HG02852 (cell line): ENCODE results near the gene CNTROB.
"Not testable (repeated sequence)": the region's sequence is repeated elsewhere in the genome, so short reads cannot be mapped to it uniquely, and the experiment has no call there.

Experiments
- ATAC-seq: cut with Tn5 transposase; IDR thresholded peaks from one replicate; pipeline ENCODE4 v1.9.1; 2021; ENCODE audit warnings: mild to moderate bottlenecking, moderate library complexity; ENCODE audit not compliant: unreplicated experiment

Gene CNTROB

GRCh38 chr17:7940743-7941142 is 8.7 kb downstream of the CNTROB start:
- no peak for ATAC-seq

- ATAC-seq = no peak
Observed at GRCh38 chr17:7943291-7943690, 11.3 kb downstream of the CNTROB start.

GRCh38 chr17:7944326-7944725 is 12.3 kb downstream of the CNTROB start:
- ATAC-seq = no peak

- no peak for ATAC-seq
Observed at GRCh38 chr17:7945651-7946050, 13.6 kb downstream of the CNTROB start.

- no peak for ATAC-seq
Observed at GRCh38 chr17:7946441-7946840, 14.4 kb downstream of the CNTROB start.

GRCh38 chr17:7947651-7948050 is 15.6 kb downstream of the CNTROB start:
- no peak for ATAC-seq

- ATAC-seq = no peak
Observed at GRCh38 chr17:7950578-7950977, 18.6 kb downstream of the CNTROB start.

- ATAC-seq = no peak
Observed at GRCh38 chr17:7951143-7951792, 19.3 kb downstream of the CNTROB start.

GRCh38 chr17:7953266-7953665 is 21.3 kb downstream of the CNTROB start:
- not testable (repeated sequence) for ATAC-seq

GRCh38 chr17:7955414-7956227 is 23.6 kb downstream of the CNTROB start:
- ATAC-seq = no peak

GRCh38 chr17:7956228-7956965 is 24.4 kb downstream of the CNTROB start:
- ATAC-seq = no peak

- ATAC-seq = no peak
Observed at GRCh38 chr17:7959503-7960253, 27.7 kb downstream of the CNTROB start.

GRCh38 chr17:7961421-7961820 is 29.4 kb downstream of the CNTROB start:
- ATAC-seq = no peak

GRCh38 chr17:7967751-7968150 is 35.7 kb downstream of the CNTROB start:
- no peak for ATAC-seq

GRCh38 chr17:7969433-7969832 is 37.4 kb downstream of the CNTROB start:
- ATAC-seq = no peak

- ATAC-seq = no peak
Observed at GRCh38 chr17:7971651-7972050, 39.6 kb downstream of the CNTROB start.

- ATAC-seq = no peak
Observed at GRCh38 chr17:7972131-7972785, 40.3 kb downstream of the CNTROB start.

GRCh38 chr17:7974638-7975131 is 42.7 kb downstream of the CNTROB start:
- ATAC-seq = no peak

- no peak for ATAC-seq
Observed at GRCh38 chr17:7977039-7977438, 45.0 kb downstream of the CNTROB start.

- ATAC-seq = no peak
Observed at GRCh38 chr17:7977805-7978204, 45.8 kb downstream of the CNTROB start.
